NCI-H1417 treated with DMSO at 0.1 percent for 48 hours (cell line): Measurements from ENCODE around the gene ZDHHC17.
A peak's percentile ranks its signal among the peaks of the same experiment; 100 is the strongest.
"Not testable (repeated sequence)": the region's sequence is repeated elsewhere in the genome, so short reads cannot be mapped to it uniquely, and the experiment has no call there.

Experiments used
- DNase-seq: peaks from one replicate; lab custom pipeline; 2025; lab: John Stamatoyannopoulos, UW

Gene ZDHHC17

GRCh38 chr12:76763746-76764675 is at the start of gene ZDHHC17:
TSS of gene ZDHHC17 (plus strand) at chr12:76764115. CDS start at chr12:76764237, 122 bp downstream.
- peak; percentile 88 for DNase-seq

- DNase-seq: no peak
Measured at GRCh38 chr12:76714415-76714814, 49.5 kb upstream of the ZDHHC17 start.

GRCh38 chr12:76714861-76715260 is 49.1 kb upstream of the ZDHHC17 start:
- DNase-seq: no peak

- no peak for DNase-seq
Measured at GRCh38 chr12:76715332-76715731, 48.6 kb upstream of the ZDHHC17 start.

GRCh38 chr12:76717314-76717713 is 46.6 kb upstream of the ZDHHC17 start:
- DNase-seq: no peak

- no peak for DNase-seq
Measured at GRCh38 chr12:76719171-76720041, 44.5 kb upstream of the ZDHHC17 start.

GRCh38 chr12:76720068-76720467 is 43.8 kb upstream of the ZDHHC17 start:
- DNase-seq: no peak

- no peak for DNase-seq
Measured at GRCh38 chr12:76726626-76727025, 37.3 kb upstream of the ZDHHC17 start.

GRCh38 chr12:76732188-76732587 is 31.7 kb upstream of the ZDHHC17 start:
- not testable (repeated sequence) for DNase-seq

GRCh38 chr12:76737689-76738088 is 26.2 kb upstream of the ZDHHC17 start:
- DNase-seq: not testable (repeated sequence)

- no peak for DNase-seq
Measured at GRCh38 chr12:76738824-76739579, 24.9 kb upstream of the ZDHHC17 start.

- no peak for DNase-seq
Measured at GRCh38 chr12:76739896-76740295, 24.0 kb upstream of the ZDHHC17 start.

GRCh38 chr12:76740501-76740900 is 23.4 kb upstream of the ZDHHC17 start:
- no peak for DNase-seq

- no peak for DNase-seq
Measured at GRCh38 chr12:76745343-76745742, 18.6 kb upstream of the ZDHHC17 start.

- no peak for DNase-seq
Measured at GRCh38 chr12:76746516-76746915, 17.4 kb upstream of the ZDHHC17 start.

GRCh38 chr12:76747245-76747644 is 16.7 kb upstream of the ZDHHC17 start:
- no peak for DNase-seq

- no peak for DNase-seq
Measured at GRCh38 chr12:76755829-76756379, 8.0 kb upstream of the ZDHHC17 start.

GRCh38 chr12:76757694-76758093 is 6.2 kb upstream of the ZDHHC17 start:
- no peak for DNase-seq

- no peak for DNase-seq
Measured at GRCh38 chr12:76762601-76762980, 1.3 kb upstream of the ZDHHC17 start.

- DNase-seq: no peak
Measured at GRCh38 chr12:76764856-76765255, 941 bp downstream of the ZDHHC17 start.

- DNase-seq: no peak
Measured at GRCh38 chr12:76765598-76765997, 1.7 kb downstream of the ZDHHC17 start.

GRCh38 chr12:76766161-76766560 is 2.2 kb downstream of the ZDHHC17 start:
- DNase-seq: no peak
